ENCODE measurements around the gene NFE2L1.

- TF ChIP-seq CTCF (IDR thresholded peaks at IDR 0.05; ENCODE audit: low read length) (peak; percentile 15; the same call in 1 of the 2 replicates), EZH2 (optimal IDR thresholded peaks at IDR 0.05; ENCODE audit: low read depth, low read length) (no peak), EZH2phosphoT487 (IDR thresholded peaks at IDR 0.05; ENCODE audit: low read length) (no peak)
Observed at GRCh38 chr17:48107137-48108055, 59.2 kb downstream of the NFE2L1 start, which contains the start of gene SNX11.
